IMR-90 (cell line): ENCODE measurements around the gene NPAS1.

Experiments
- CEBPB ChIP-seq: IDR thresholded peaks from 2 replicates; pipeline ENCODE4 v1.6.1; 2012; ENCODE audit warnings: low read depth, low read length, improper control_type of control experiment
- MAZ ChIP-seq: IDR thresholded peaks from 2 replicates; pipeline ENCODE4 v1.6.1; 2012; ENCODE audit warnings: low read depth, mild to moderate bottlenecking, low read length, improper control_type of control experiment, moderate library complexity, borderline replicate concordance
- POLR2A ChIP-seq: IDR thresholded peaks from 2 replicates; pipeline ENCODE4 v1.6.1; 2012; ENCODE audit warnings: mild to moderate bottlenecking, low read depth, low read length
- RAD21 ChIP-seq: IDR thresholded peaks from 2 replicates; pipeline ENCODE4 v1.6.1; 2012; ENCODE audit warnings: low read length, improper control_type of control experiment
- RCOR1 ChIP-seq: IDR thresholded peaks from 2 replicates; pipeline ENCODE4 v1.6.1; 2012; ENCODE audit warnings: mild to moderate bottlenecking, low read length, improper control_type of control experiment; ENCODE audit not compliant: insufficient replicate concordance
- RFX5 ChIP-seq: IDR thresholded peaks from 2 replicates; pipeline ENCODE4 v1.8.0; 2012; ENCODE audit warnings: low read depth, mild to moderate bottlenecking, low read length, moderate library complexity
- TF ChIP-seq, protein P1 (sequence below): conservative IDR thresholded peaks from 2 replicates; pipeline ENCODE4 v1.5.1; 2012; ENCODE audit warnings: mild to moderate bottlenecking, low read depth, low read length, improper control_type of control experiment
- TF ChIP-seq, protein P2 (sequence below): fragments of 150-350 bp; IDR thresholded peaks from 2 replicates; pipeline ENCODE4 v1.6.1; 2016; ENCODE audit warnings: low read depth, mild to moderate bottlenecking, low read length, moderate library complexity, borderline replicate concordance
- TF ChIP-seq, protein P3 (sequence below): fragments of 150-350 bp; IDR thresholded peaks from 2 replicates; pipeline ENCODE4 v1.6.1; 2017; ENCODE audit warnings: mild to moderate bottlenecking, antibody characterized with exemption, low read length, low read depth

DNA sequence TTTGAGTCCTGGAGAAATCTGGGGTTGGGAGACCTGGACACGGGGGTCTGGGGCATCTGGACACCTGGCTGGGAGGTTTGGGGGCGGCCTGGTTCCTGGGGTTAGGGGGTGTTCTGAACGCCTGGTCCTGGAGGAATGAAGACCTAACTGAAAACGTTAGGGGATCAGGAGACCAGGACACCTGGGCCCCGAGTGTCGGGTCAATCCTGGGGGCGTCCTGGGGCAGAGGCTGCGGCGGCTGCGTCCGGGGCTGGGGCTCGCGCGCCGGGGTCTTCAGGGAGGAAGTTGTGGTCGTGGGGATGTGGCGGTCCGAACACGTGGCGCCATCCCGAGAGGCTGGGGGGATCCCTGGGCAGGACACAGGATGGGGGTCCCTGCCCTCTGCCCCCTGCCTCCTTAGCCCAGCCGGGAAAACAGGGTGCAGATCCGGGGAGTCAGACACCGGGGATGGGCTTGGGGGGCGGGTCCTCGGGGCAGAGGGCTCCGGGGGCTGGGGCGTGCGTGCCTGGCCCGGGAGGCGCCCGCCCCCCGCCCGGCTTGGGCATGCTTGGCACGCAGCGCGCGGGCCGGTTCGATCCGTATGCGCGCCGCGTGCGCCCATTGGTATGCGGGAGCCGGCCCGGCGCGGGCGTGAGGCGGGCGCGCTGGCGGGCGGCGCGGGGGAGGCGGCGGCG is 632 bp downstream of the NPAS1 start:
- TF ChIP-seq, protein P1, sequence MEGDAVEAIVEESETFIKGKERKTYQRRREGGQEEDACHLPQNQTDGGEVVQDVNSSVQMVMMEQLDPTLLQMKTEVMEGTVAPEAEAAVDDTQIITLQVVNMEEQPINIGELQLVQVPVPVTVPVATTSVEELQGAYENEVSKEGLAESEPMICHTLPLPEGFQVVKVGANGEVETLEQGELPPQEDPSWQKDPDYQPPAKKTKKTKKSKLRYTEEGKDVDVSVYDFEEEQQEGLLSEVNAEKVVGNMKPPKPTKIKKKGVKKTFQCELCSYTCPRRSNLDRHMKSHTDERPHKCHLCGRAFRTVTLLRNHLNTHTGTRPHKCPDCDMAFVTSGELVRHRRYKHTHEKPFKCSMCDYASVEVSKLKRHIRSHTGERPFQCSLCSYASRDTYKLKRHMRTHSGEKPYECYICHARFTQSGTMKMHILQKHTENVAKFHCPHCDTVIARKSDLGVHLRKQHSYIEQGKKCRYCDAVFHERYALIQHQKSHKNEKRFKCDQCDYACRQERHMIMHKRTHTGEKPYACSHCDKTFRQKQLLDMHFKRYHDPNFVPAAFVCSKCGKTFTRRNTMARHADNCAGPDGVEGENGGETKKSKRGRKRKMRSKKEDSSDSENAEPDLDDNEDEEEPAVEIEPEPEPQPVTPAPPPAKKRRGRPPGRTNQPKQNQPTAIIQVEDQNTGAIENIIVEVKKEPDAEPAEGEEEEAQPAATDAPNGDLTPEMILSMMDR, result no peak
- TF ChIP-seq POLR2A (no peak), RAD21 (no peak), RFX5 (no peak), RCOR1 (no peak), CEBPB (no peak), MAZ (no peak)
- TF ChIP-seq, protein P2, sequence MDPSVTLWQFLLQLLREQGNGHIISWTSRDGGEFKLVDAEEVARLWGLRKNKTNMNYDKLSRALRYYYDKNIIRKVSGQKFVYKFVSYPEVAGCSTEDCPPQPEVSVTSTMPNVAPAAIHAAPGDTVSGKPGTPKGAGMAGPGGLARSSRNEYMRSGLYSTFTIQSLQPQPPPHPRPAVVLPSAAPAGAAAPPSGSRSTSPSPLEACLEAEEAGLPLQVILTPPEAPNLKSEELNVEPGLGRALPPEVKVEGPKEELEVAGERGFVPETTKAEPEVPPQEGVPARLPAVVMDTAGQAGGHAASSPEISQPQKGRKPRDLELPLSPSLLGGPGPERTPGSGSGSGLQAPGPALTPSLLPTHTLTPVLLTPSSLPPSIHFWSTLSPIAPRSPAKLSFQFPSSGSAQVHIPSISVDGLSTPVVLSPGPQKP, result no peak
- TF ChIP-seq, protein P3, sequence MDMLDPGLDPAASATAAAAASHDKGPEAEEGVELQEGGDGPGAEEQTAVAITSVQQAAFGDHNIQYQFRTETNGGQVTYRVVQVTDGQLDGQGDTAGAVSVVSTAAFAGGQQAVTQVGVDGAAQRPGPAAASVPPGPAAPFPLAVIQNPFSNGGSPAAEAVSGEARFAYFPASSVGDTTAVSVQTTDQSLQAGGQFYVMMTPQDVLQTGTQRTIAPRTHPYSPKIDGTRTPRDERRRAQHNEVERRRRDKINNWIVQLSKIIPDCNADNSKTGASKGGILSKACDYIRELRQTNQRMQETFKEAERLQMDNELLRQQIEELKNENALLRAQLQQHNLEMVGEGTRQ, result no peak
